HepG2 (cell line): ENCODE measurements around the gene MACROD2. TPM values are rescaled to one million over a fixed set of nuclear protein-coding genes. Genes with fewer than 3 reads are reported as not detected.

Experiments used
- ATF6 ChIP-seq: sonication (generic); formaldehyde crosslinking; conservative IDR thresholded peaks from 2 replicates; pipeline ENCODE4 v1.4.0; 2020; ENCODE audit warnings: missing genetic modification reagents
- FOSL2 ChIP-seq: sonication (generic); formaldehyde crosslinking; IDR thresholded peaks from 2 replicates; pipeline ENCODE4 v1.4.0; 2020; ENCODE audit warnings: missing genetic modification reagents
- HMGA1 ChIP-seq: sonication (generic); formaldehyde crosslinking; conservative IDR thresholded peaks from 2 replicates; pipeline ENCODE4 v1.4.0; 2020; ENCODE audit warnings: missing genetic modification reagents
- HNRNPK ChIP-seq: fragments of 200-400 bp; formaldehyde crosslinking; IDR thresholded peaks from 2 replicates; pipeline ENCODE4 v1.6.1; 2018; ENCODE audit warnings: low read length, low read depth, moderate library complexity, mild to moderate bottlenecking; ENCODE audit not compliant: poor library complexity, severe bottlenecking
- PBX3 ChIP-seq: sonication (generic); formaldehyde crosslinking; IDR thresholded peaks from 2 replicates; pipeline ENCODE4 v1.8.1; 2023; ENCODE audit warnings: missing genetic modification reagents, inconsistent platforms, borderline replicate concordance
- PLSCR1 ChIP-seq: sonication (generic); formaldehyde crosslinking; IDR thresholded peaks from 2 replicates; pipeline ENCODE4 v1.5.0; 2020; ENCODE audit warnings: missing genetic modification reagents, mild to moderate bottlenecking, borderline replicate concordance
- ZNF407 ChIP-seq: sonication (generic); formaldehyde crosslinking; IDR thresholded peaks from one replicate; pipeline ENCODE4 v1.5.1; 2020; ENCODE audit warnings: mild to moderate bottlenecking, missing genetic modification reagents; ENCODE audit errors: not compliant biosample characterization
- polyA plus RNA-seq, 8 experiments: library from polyadenylated mRNA; depleted of rRNA in 3 of 8; stranded (reverse) in 7 of 8; unstranded in 1 of 8; fragments of >200 nt; fragmentation: Illumina TruSeq in 4 of 8; extraction: Trizol in 4 of 8; gene quantifications; 2 replicates each; pipeline versions ENCODE4 v1.2.1 to v1.2.3, GENCODE V29; 2011 to 2016; ENCODE audit warnings: low read depth in 4 of 8, missing spikeins in 1 of 8, mixed read lengths in 1 of 8; ENCODE audit not compliant: insufficient read depth in 1 of 8
- total RNA-seq, 5 experiments: library from RNA; depleted of rRNA; stranded (reverse); fragments of >200 nt; fragmentation: Illumina TruSeq; extraction: Trizol; gene quantifications; 2 replicates each; pipeline ENCODE4 v1.2.3, GENCODE V29; 2016; ENCODE audit warnings: low read depth in 1 of 5

Gene MACROD2
- total and polyA plus RNA-seq, 2 of the 13 experiments (the other 11 are each of a cell fraction or from before 2014, with no cell fraction given) = 0.13 to 0.51 TPM

- no peak for TF ChIP-seq PLSCR1 (CRISPR knock-in tag)
- no peak for TF ChIP-seq HMGA1 (CRISPR knock-in tag)
- no peak for TF ChIP-seq ZNF407
- no peak for TF ChIP-seq HNRNPK
- no peak for TF ChIP-seq PBX3 (CRISPR knock-in tag)
- no peak for TF ChIP-seq ATF6 (CRISPR knock-in tag)
- TF ChIP-seq FOSL2 (CRISPR knock-in tag) = no peak
- TF ChIP-seq, all 625 proteins: peak for 0
These were observed 703.5 kb downstream of the MACROD2 start (continued) for GRCh38 chr20:14698605-14699373.
